Mesendoderm (in vitro differentiated cells): Measurements from ENCODE around the gene SLC8A1.

Experiments
- DNase-seq: peaks from one replicate; pipeline ENCODE4 v3.0.0; 2013
- H2AK5ac ChIP-seq: 2 replicates; pipeline ENCODE4 v1.6.1; 2013; ENCODE audit warnings: low read length, inconsistent platforms
- H2BK120ac ChIP-seq: 2 replicates; pipeline ENCODE4 v1.6.1; 2013; ENCODE audit warnings: low read depth, mild to moderate bottlenecking, low read length, moderate library complexity, mixed read lengths
- H2BK15ac ChIP-seq: replicated peaks from 2 replicates; pipeline ENCODE4 v1.6.1; 2013; ENCODE audit warnings: low read depth, mild to moderate bottlenecking, moderate library complexity
- H2BK5ac ChIP-seq: 2 replicates; pipeline ENCODE4 v1.6.1; 2013; ENCODE audit warnings: low read length, inconsistent platforms
- H3K18ac ChIP-seq: 2 replicates; pipeline ENCODE4 v1.6.1; 2013; ENCODE audit warnings: mild to moderate bottlenecking, low read length, mixed read lengths
- H3K23ac ChIP-seq: one replicate; pipeline ENCODE4 v1.6.1; 2013; ENCODE audit warnings: low read length
- H3K27ac ChIP-seq: 2 replicates; pipeline ENCODE4 v1.5.1; 2013; ENCODE audit warnings: low read depth, mild to moderate bottlenecking, inconsistent platforms, low read length, moderate library complexity
- H3K27me3 ChIP-seq: 2 replicates; pipeline ENCODE4 v1.6.1; 2013; ENCODE audit warnings: low read length, control low read depth, mild to moderate bottlenecking, inconsistent platforms; ENCODE audit not compliant: insufficient read depth, poor library complexity
- H3K36me3 ChIP-seq: 2 replicates; pipeline ENCODE4 v1.6.1; 2013; ENCODE audit warnings: low read length, inconsistent platforms; ENCODE audit not compliant: control insufficient read depth, insufficient read depth
- H3K4ac ChIP-seq: one replicate; pipeline ENCODE4 v1.6.1; 2013; ENCODE audit warnings: low read depth, mild to moderate bottlenecking, low read length, moderate library complexity
- H3K4me1 ChIP-seq: 2 replicates; pipeline ENCODE4 v1.6.1; 2013; ENCODE audit warnings: low read depth, low read length, inconsistent platforms; ENCODE audit not compliant: control insufficient read depth
- H3K4me2 ChIP-seq: 2 replicates; pipeline ENCODE4 v1.6.1; 2013; ENCODE audit warnings: low read length
- H3K4me3 ChIP-seq: 2 replicates; pipeline ENCODE4 v1.5.1; 2013; ENCODE audit warnings: mild to moderate bottlenecking, low read length
- H3K56ac ChIP-seq: one replicate; pipeline ENCODE4 v1.6.1; 2013; ENCODE audit warnings: low read length
- H3K79me1 ChIP-seq: 2 replicates; pipeline ENCODE4 v1.6.1; 2013; ENCODE audit warnings: low read length, inconsistent platforms
- H3K79me2 ChIP-seq: 2 replicates; pipeline ENCODE4 v1.6.1; 2013; ENCODE audit warnings: mild to moderate bottlenecking, low read length; ENCODE audit not compliant: control insufficient read depth, insufficient read depth
- H3K9ac ChIP-seq: 2 replicates; pipeline ENCODE4 v1.6.1; 2013; ENCODE audit warnings: low read length, inconsistent platforms
- H4K5ac ChIP-seq: one replicate; pipeline ENCODE4 v1.6.1; 2013; ENCODE audit warnings: low read length
- H4K8ac ChIP-seq: one replicate; pipeline ENCODE4 v1.6.1; 2013; ENCODE audit warnings: low read depth, mild to moderate bottlenecking, control low read depth, low read length, moderate library complexity
- WGBS: extraction: QIAGEN DNeasy Blood & Tissue Kit; methylation state at CpG from one replicate; pipeline ENCODE4 v1.1.7; 2013; ENCODE audit warnings: low lambda C conversion rate, missing lambda C conversion rate; ENCODE audit not compliant: insufficient coverage; ENCODE audit errors: extremely low coverage; 5-methylcytosine and 5-hydroxymethylcytosine counted together

The SLC8A1 gene

DNA sequence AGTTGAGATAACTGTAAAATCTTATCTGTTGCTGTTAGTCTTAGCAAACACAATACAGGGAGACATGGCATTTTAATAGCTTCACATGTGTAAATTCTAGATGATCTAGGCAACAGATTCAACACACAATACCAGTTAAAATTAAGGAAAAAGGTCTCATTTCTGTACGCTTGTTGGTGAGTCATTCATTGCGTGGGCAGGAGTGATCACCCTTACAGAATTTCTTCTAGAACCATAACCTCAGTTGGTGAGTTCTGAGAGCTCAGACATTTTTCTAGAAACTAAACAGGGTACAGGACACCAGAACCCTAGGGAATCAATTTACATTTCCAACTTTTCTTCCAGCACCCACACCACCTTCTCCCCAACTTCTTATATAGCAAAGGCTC, 81.9 kb downstream of the SLC8A1 start:
- no peak overlapping the region for H3K56ac ChIP-seq
- H3K4me1 ChIP-seq = no peaks in the 10 kb centered on the region
- no peak overlapping the region for H4K5ac ChIP-seq
- H3K27ac ChIP-seq = no peak overlapping the region
- no peak overlapping the region for H3K18ac ChIP-seq
- no peaks in the 10 kb centered on the region for H3K79me1 ChIP-seq
- H4K8ac ChIP-seq = no peak overlapping the region
- H3K36me3 ChIP-seq = no peaks in the 10 kb centered on the region
- peak overlapping the region; percentile 12 for H2BK120ac ChIP-seq
- no peak overlapping the region for H2BK15ac ChIP-seq
- no peak overlapping the region for H3K4ac ChIP-seq
- H2BK5ac ChIP-seq = no peak overlapping the region
- no peak overlapping the region for H3K4me3 ChIP-seq
- no peak overlapping the region for H3K4me2 ChIP-seq
- H3K27me3 ChIP-seq = no peaks in the 10 kb centered on the region
- no peak overlapping the region for H2AK5ac ChIP-seq
- no peak overlapping the region for H3K23ac ChIP-seq
- H3K9ac ChIP-seq = no peak overlapping the region
- DNase-seq = no peak
- no CpG with 5 or more reads among the region's 2 CpGs for WGBS
- H3K79me2 ChIP-seq = no peaks in the 10 kb centered on the region

DNA sequence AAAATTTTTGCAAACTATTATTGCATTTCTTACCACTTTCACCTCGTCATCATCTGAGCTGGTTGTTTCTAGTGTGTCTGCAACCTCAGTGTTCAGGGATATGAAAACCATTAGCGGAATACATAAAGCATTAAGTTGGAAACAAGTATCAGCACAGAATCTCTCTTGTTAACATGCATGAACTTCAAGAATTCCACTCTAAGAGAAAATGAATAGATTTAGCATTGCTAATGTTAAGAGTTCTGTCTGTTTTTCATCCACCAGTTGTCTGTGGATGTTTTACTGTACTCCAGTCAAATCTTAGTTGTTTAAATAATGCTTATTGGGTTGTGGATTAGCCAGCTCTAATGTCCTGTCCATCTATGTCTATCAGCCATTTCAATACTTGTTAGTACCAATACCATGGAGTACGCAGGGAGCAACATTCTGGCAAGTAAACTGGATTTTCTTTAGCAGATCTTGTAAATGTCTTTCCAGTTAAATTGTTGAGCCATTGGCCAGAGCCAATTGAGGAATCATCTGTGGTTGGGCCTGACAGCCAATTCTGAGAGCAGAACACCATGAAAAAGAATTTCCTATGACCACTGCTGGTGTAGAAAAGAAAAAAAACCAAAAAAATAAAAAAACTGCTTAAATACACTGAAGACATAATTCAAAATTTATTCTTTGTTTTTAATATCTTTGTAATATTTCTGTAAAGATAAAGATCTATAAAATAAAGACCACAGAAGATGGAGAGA, 82.5 kb downstream of the SLC8A1 start:
- Histone ChIP-seq H3K4ac (no peak overlapping the region), H3K56ac (no peak overlapping the region), H3K23ac (no peak overlapping the region), H3K27me3 (no peaks in the 10 kb centered on the region), H2BK15ac (no peak overlapping the region), H4K8ac (no peak overlapping the region), H3K9ac (no peak overlapping the region), H2AK5ac (no peak overlapping the region), H4K5ac (no peak overlapping the region), H3K4me1 (no peaks in the 10 kb centered on the region), H3K4me3 (no peak overlapping the region), H3K4me2 (no peak overlapping the region), H3K18ac (no peak overlapping the region), H3K36me3 (no peaks in the 10 kb centered on the region), H3K79me2 (no peaks in the 10 kb centered on the region), H2BK5ac (no peak overlapping the region), H3K27ac (no peak overlapping the region), H3K79me1 (no peaks in the 10 kb centered on the region), H2BK120ac (no peak overlapping the region)
- DNase-seq = no peak
- no CpG with 5 or more reads among the region's 3 CpGs for WGBS

- Histone ChIP-seq H3K27ac (no peak overlapping the region), H3K4me3 (no peak overlapping the region), H3K36me3 (no peaks in the 10 kb centered on the region), H2BK120ac (no peak overlapping the region), H3K4me1 (no peaks in the 10 kb centered on the region), H3K9ac (no peak overlapping the region), H2BK5ac (no peak overlapping the region), H3K56ac (no peak overlapping the region), H3K79me1 (no peaks in the 10 kb centered on the region), H3K4ac (no peak overlapping the region), H4K5ac (no peak overlapping the region), H3K4me2 (no peak overlapping the region), H4K8ac (no peak overlapping the region), H2BK15ac (no peak overlapping the region), H3K18ac (no peak overlapping the region), H3K23ac (no peak overlapping the region), H3K27me3 (no peaks in the 10 kb centered on the region), H3K79me2 (no peaks in the 10 kb centered on the region), H2AK5ac (no peak overlapping the region)
- no peak for DNase-seq
- no CpG with 5 or more reads among the region's 2 CpGs for WGBS
Observed at GRCh38 chr2:40367652-40368051, 84.2 kb downstream of the SLC8A1 start.

DNA sequence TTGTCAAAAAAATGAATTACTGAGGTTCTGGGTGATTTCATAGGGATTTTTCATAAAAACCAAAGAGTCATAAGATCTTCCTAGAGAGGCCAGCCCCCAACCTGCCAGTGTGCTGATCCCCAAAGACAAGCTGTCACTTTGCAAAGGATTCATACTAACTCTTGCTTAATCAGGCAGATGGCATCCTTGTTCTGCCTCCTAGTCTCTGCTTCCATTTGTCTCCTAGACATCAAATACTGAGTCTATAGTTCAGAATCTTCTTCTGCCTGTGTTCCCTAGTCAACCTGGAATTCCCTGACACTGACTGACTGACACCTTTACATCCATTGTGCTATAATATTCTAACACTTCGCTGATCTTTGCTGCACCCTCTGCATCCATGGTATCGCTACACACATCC, 84.9 kb downstream of the SLC8A1 start:
- H3K4me2 ChIP-seq = no peak overlapping the region
- H2AK5ac ChIP-seq = no peak overlapping the region
- no peak overlapping the region for H4K5ac ChIP-seq
- no peak overlapping the region for H2BK120ac ChIP-seq
- no peak overlapping the region for H2BK15ac ChIP-seq
- no CpG with 5 or more reads among the region's 2 CpGs for WGBS
- H3K79me2 ChIP-seq = no peaks in the 10 kb centered on the region
- no peak overlapping the region for H3K18ac ChIP-seq
- no peak overlapping the region for H3K56ac ChIP-seq
- H3K4me3 ChIP-seq = no peak overlapping the region
- DNase-seq = no peak
- no peaks in the 10 kb centered on the region for H3K4me1 ChIP-seq
- no peaks in the 10 kb centered on the region for H3K36me3 ChIP-seq
- H3K4ac ChIP-seq = no peak overlapping the region
- no peaks in the 10 kb centered on the region for H3K27me3 ChIP-seq
- no peak overlapping the region for H4K8ac ChIP-seq
- H2BK5ac ChIP-seq = no peak overlapping the region
- H3K9ac ChIP-seq = no peak overlapping the region
- H3K23ac ChIP-seq = no peak overlapping the region
- H3K79me1 ChIP-seq = no peaks in the 10 kb centered on the region
- no peak overlapping the region for H3K27ac ChIP-seq

- H3K56ac ChIP-seq = no peak overlapping the region
- H3K4me2 ChIP-seq = no peak overlapping the region
- no peak overlapping the region for H4K5ac ChIP-seq
- H3K27me3 ChIP-seq = no peaks in the 10 kb centered on the region
- no peak overlapping the region for H4K8ac ChIP-seq
- no peak overlapping the region for H3K27ac ChIP-seq
- H3K79me2 ChIP-seq = no peaks in the 10 kb centered on the region
- no peaks in the 10 kb centered on the region for H3K36me3 ChIP-seq
- H3K4me3 ChIP-seq = no peak overlapping the region
- no peaks in the 10 kb centered on the region for H3K4me1 ChIP-seq
- no peak overlapping the region for H3K9ac ChIP-seq
- whole genome bisulfite sequencing = no CpG with 5 or more reads among the region's 3 CpGs
- no peaks in the 10 kb centered on the region for H3K79me1 ChIP-seq
- no peak overlapping the region for H3K4ac ChIP-seq
- no peak overlapping the region for H3K18ac ChIP-seq
- H3K23ac ChIP-seq = no peak overlapping the region
- no peak overlapping the region for H2BK120ac ChIP-seq
- no peak overlapping the region for H2BK5ac ChIP-seq
- H2AK5ac ChIP-seq = no peak overlapping the region
- H2BK15ac ChIP-seq = no peak overlapping the region
- DNase-seq = no peak
Observed at GRCh38 chr2:40364151-40364874, 87.6 kb downstream of the SLC8A1 start.
